ENCODE results near the gene POU5F2.

Gene POU5F2

DNA sequence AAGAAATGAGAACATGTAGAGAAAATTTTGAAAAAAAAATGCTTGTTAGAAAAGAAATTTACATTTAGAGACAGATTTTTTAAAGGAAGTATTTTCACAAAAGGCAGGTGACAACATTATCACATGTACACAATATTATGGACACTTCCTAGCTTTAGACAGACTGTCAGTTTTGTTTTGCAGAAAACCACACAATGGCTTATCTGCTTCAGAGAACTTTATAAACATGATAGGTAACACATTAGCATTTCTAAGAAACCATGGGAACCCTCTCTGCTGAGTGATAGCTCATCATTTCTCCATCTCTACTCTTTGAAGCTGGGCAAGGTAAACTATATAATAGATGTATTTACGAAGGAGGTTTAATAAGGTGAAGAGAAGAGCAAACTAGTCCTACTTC lies 25.6 kb downstream of the POU5F2 start:
- no peak for DNase-seq

GRCh38 chr5:93715327-93715726 lies 26.1 kb downstream of the POU5F2 start:
- DNase-seq = no peak

DNA sequence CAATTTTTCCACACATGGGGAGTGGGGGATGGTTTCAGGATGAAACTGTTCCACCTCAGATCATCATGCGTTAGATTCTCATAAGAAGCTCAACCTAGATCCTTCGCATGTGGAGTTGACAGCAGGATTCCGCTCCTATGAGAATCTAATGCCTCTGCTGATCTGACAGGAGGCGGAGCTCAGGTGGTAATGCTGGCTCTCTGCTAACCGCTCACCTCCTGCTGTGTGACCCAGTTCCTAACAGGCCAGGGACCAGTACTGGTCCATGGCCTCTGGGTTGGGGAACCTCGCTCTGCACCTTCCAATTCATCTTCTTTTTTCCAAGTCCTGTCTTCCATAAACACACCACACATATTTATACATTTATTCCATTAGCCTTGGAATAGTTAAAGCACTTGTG lies 33.0 kb downstream of the POU5F2 start:
- DNase-seq = no peak

GRCh38 chr5:93705896-93706295 lies 35.5 kb downstream of the POU5F2 start:
- no peak for DNase-seq

GRCh38 chr5:93704996-93705395 lies 36.4 kb downstream of the POU5F2 start:
- no peak for DNase-seq

DNA sequence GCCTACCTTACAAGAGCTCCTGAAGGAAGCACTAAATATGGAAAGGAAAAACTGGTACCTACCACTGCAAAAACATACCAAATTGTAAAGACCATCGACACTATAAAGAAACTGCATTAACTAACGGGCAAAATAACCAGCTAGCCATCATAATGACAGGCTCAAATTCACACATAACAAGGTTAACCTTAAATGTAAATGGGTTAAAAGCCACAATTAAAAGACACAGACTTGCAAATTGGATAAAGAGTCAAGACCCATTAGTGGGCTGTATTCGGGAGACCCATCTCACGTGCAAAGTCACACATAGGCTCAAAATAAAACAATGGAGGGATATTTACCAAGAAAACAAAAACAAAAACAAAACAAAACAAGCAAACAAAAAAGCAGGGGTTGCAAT lies 49.4 kb downstream of the POU5F2 start:
- no peak for DNase-seq
